Neural cell (in vitro differentiated cells): ENCODE measurements around the gene NPAS4. TPM values are rescaled to one million over a fixed set of nuclear protein-coding genes. Genes with fewer than 3 reads are reported as not detected.
"Not testable (repeated sequence)": the region's sequence is repeated elsewhere in the genome, so short reads cannot be mapped to it uniquely, and the experiment has no call there.

ENCODE experiments used
- H2AFZ ChIP-seq: fragments of 200-600, 300-800 bp; sonication (generic), shearing (Covaris generic); 2 replicates; pipeline ENCODE4 v1.6.0; 2014; ENCODE audit warnings: low read depth, mild to moderate bottlenecking, antibody characterized with exemption, low read length, moderate library complexity
- H3F3A ChIP-seq: fragments of 200-600 bp; shearing (Covaris generic); 2 replicates; pipeline ENCODE4 v1.6.1; 2016; ENCODE audit warnings: mild to moderate bottlenecking, moderate library complexity, mixed read lengths, antibody characterized with exemption, low read length; ENCODE audit not compliant: insufficient read depth, poor library complexity, severe bottlenecking
- H3K27ac ChIP-seq: fragments of 200-600, 300-800 bp; sonication (generic), shearing (Covaris generic); 2 replicates; pipeline ENCODE4 v1.5.1; 2014; ENCODE audit warnings: mild to moderate bottlenecking, low read length, moderate library complexity
- H3K27me3 ChIP-seq: fragments of 300-800, 200-600 bp; sonication (generic), shearing (Covaris generic); 2 replicates; pipeline ENCODE4 v1.6.0; 2014; ENCODE audit warnings: mild to moderate bottlenecking, low read depth, low read length, moderate library complexity; ENCODE audit not compliant: insufficient read depth
- H3K36me3 ChIP-seq: fragments of 300-800, 200-600 bp; sonication (generic), shearing (Covaris generic); 2 replicates; pipeline ENCODE4 v1.5.1; 2014; ENCODE audit warnings: mild to moderate bottlenecking, antibody characterized with exemption, low read length, moderate library complexity; ENCODE audit not compliant: insufficient read depth
- H3K4me2 ChIP-seq: fragments of 300-800, 200-600 bp; sonication (generic), shearing (Covaris generic); 2 replicates; pipeline ENCODE4 v1.6.0; 2014; ENCODE audit warnings: mild to moderate bottlenecking, low read length
- H3K4me3 ChIP-seq: fragments of 300-800, 200-600 bp; sonication (generic), shearing (Covaris generic); 2 replicates; pipeline ENCODE4 v1.5.1; 2014; ENCODE audit warnings: mild to moderate bottlenecking, low read length, moderate library complexity
- H3K79me2 ChIP-seq: fragments of 200-600 bp; shearing (Covaris generic); replicated peaks from 2 replicates; pipeline ENCODE4 v1.6.0; 2014; ENCODE audit warnings: mild to moderate bottlenecking, low read length, moderate library complexity; ENCODE audit not compliant: insufficient read depth
- H3K9ac ChIP-seq: fragments of 300-800, 200-600 bp; sonication (generic), shearing (Covaris generic); 2 replicates; pipeline ENCODE4 v1.6.1; 2016; ENCODE audit warnings: mild to moderate bottlenecking, low read length, mixed read lengths
- H3K9me2 ChIP-seq: fragments of 200-600 bp; shearing (Covaris generic); 2 replicates; pipeline ENCODE4 v1.6.1; 2016; ENCODE audit warnings: mild to moderate bottlenecking, low read length, mixed read lengths; ENCODE audit not compliant: insufficient read depth
- H3K9me3 ChIP-seq: fragments of 200-600, 300-800 bp; sonication (generic), shearing (Covaris generic); 2 replicates; pipeline ENCODE4 v1.6.1; 2016; ENCODE audit warnings: mild to moderate bottlenecking, mixed run types, low read length, moderate library complexity, mixed read lengths
- H4K20me1 ChIP-seq: fragments of 200-600 bp; shearing (Covaris generic); 2 replicates; pipeline ENCODE4 v1.6.1; 2016; ENCODE audit warnings: mild to moderate bottlenecking, mixed run types; ENCODE audit not compliant: insufficient read depth
- EP300 ChIP-seq: fragments of 450-650 bp; conservative IDR thresholded peaks from 2 replicates; pipeline ENCODE4 v1.6.1; 2014; ENCODE audit warnings: antibody characterized with exemption, mild to moderate bottlenecking, moderate library complexity; ENCODE audit not compliant: poor library complexity, severe bottlenecking
- EZH2 ChIP-seq: fragments of 200-600, 300-800 bp; shearing (Covaris generic), sonication (generic); IDR thresholded peaks from 2 replicates; pipeline ENCODE4 v1.6.1; 2014; ENCODE audit warnings: antibody characterized with exemption, low read length, borderline replicate concordance, mild to moderate bottlenecking; ENCODE audit not compliant: insufficient read depth, poor library complexity, severe bottlenecking
- MXI1 ChIP-seq: fragments of 450-650 bp; conservative IDR thresholded peaks from 2 replicates; pipeline ENCODE4 v1.6.1; 2014; ENCODE audit warnings: antibody characterized with exemption, mild to moderate bottlenecking; ENCODE audit not compliant: poor library complexity, severe bottlenecking
- POLR2AphosphoS5 ChIP-seq: IDR thresholded peaks from 2 replicates; pipeline ENCODE4 v1.6.1; 2012
- RAD21 ChIP-seq: fragments of 450-650 bp; conservative IDR thresholded peaks from 2 replicates; pipeline ENCODE4 v1.6.1; 2014; ENCODE audit warnings: antibody characterized with exemption, mild to moderate bottlenecking, moderate library complexity
- SMC3 ChIP-seq: fragments of 450-650 bp; conservative IDR thresholded peaks from 2 replicates; pipeline ENCODE4 v1.6.1; 2014; ENCODE audit warnings: antibody characterized with exemption, mild to moderate bottlenecking, moderate library complexity; ENCODE audit not compliant: poor library complexity
- TAF1 ChIP-seq: IDR thresholded peaks from 2 replicates; pipeline ENCODE4 v1.6.1; 2012; ENCODE audit warnings: low read depth
- polyA plus RNA-seq: library from polyadenylated mRNA; depleted of rRNA; stranded (reverse); fragments of >200 nt; gene quantifications from 2 replicates; pipeline ENCODE4 v1.2.3, GENCODE V29; 2014
- TF ChIP-seq, protein P1 (sequence below): fragments of 450-650 bp; IDR thresholded peaks from 2 replicates; pipeline ENCODE4 v1.5.1; 2014; ENCODE audit warnings: antibody characterized with exemption, mild to moderate bottlenecking, moderate library complexity; ENCODE audit not compliant: poor library complexity, severe bottlenecking
- TF ChIP-seq, protein P2 (sequence below): IDR thresholded peaks from 2 replicates; pipeline ENCODE4 v1.6.1; 2012; ENCODE audit warnings: borderline replicate concordance

Gene NPAS4
- polyA plus RNA-seq, 1 donor from 2014 or later, result 6.7 TPM

DNA sequence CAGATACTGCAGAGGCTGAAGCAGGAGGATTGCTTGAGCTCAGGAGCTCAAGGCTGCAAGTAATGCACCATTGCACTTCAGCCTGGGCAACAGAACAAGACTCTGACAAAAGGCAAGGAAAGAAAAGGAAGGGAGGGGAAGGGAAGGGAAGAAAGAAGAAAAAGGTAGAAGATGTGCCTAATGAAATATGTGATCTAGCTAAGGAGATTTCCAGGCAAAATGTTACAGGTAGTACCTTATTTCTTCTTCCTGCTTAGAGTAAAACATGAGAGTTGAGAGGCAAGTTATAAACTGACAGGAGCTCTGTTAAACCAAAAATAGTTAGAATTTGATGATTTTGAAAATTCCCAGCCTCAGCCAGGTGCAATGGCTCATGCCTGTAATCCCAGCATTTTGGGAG is 41.2 kb downstream of the NPAS4 start:
- H3K9me2 ChIP-seq, result no peaks in the 10 kb centered on the region

DNA sequence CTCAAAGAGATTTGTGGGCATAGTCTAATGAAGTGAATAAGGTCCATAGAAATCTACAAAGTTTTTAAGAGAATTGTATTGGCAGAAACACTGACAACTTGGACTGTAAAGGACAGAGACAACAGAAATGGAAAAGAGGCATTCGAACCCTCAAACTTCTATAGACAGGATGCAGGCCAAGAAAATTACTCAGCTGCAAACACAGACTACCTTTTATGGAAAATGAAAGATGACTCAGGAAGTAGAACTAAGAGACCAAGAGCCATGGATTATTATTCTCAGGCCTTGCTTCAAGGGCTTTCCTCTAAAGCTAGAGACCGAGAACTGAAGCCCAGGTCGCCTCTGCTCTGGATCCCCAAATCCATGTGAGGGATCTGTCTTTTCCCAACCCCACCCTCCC is 42.1 kb downstream of the NPAS4 start:
- no peaks in the 10 kb centered on the region for H3K79me2 ChIP-seq
- H2AFZ ChIP-seq, result no peak overlapping the region
- no peak overlapping the region for H3K4me2 ChIP-seq
- no peaks in the 10 kb centered on the region for H4K20me1 ChIP-seq
- H3K27ac ChIP-seq, result no peak overlapping the region
- no peaks in the 10 kb centered on the region for H3K36me3 ChIP-seq
- H3F3A ChIP-seq, result no peaks in the 10 kb centered on the region
- no peak for TF ChIP-seq POLR2AphosphoS5
- TF ChIP-seq, protein P1, sequence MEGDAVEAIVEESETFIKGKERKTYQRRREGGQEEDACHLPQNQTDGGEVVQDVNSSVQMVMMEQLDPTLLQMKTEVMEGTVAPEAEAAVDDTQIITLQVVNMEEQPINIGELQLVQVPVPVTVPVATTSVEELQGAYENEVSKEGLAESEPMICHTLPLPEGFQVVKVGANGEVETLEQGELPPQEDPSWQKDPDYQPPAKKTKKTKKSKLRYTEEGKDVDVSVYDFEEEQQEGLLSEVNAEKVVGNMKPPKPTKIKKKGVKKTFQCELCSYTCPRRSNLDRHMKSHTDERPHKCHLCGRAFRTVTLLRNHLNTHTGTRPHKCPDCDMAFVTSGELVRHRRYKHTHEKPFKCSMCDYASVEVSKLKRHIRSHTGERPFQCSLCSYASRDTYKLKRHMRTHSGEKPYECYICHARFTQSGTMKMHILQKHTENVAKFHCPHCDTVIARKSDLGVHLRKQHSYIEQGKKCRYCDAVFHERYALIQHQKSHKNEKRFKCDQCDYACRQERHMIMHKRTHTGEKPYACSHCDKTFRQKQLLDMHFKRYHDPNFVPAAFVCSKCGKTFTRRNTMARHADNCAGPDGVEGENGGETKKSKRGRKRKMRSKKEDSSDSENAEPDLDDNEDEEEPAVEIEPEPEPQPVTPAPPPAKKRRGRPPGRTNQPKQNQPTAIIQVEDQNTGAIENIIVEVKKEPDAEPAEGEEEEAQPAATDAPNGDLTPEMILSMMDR, result no peak
- TF ChIP-seq EP300, result no peak
- TF ChIP-seq MXI1, result no peak
- TF ChIP-seq SMC3, result no peak
- no peak for TF ChIP-seq EZH2
- no peak for TF ChIP-seq RAD21
- no peak for TF ChIP-seq TAF1
- TF ChIP-seq, protein P2, sequence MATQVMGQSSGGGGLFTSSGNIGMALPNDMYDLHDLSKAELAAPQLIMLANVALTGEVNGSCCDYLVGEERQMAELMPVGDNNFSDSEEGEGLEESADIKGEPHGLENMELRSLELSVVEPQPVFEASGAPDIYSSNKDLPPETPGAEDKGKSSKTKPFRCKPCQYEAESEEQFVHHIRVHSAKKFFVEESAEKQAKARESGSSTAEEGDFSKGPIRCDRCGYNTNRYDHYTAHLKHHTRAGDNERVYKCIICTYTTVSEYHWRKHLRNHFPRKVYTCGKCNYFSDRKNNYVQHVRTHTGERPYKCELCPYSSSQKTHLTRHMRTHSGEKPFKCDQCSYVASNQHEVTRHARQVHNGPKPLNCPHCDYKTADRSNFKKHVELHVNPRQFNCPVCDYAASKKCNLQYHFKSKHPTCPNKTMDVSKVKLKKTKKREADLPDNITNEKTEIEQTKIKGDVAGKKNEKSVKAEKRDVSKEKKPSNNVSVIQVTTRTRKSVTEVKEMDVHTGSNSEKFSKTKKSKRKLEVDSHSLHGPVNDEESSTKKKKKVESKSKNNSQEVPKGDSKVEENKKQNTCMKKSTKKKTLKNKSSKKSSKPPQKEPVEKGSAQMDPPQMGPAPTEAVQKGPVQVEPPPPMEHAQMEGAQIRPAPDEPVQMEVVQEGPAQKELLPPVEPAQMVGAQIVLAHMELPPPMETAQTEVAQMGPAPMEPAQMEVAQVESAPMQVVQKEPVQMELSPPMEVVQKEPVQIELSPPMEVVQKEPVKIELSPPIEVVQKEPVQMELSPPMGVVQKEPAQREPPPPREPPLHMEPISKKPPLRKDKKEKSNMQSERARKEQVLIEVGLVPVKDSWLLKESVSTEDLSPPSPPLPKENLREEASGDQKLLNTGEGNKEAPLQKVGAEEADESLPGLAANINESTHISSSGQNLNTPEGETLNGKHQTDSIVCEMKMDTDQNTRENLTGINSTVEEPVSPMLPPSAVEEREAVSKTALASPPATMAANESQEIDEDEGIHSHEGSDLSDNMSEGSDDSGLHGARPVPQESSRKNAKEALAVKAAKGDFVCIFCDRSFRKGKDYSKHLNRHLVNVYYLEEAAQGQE, result no peak
- H3K27me3 ChIP-seq, result no peaks in the 10 kb centered on the region
- H3K9ac ChIP-seq, result no peak overlapping the region
- H3K9me3 ChIP-seq, result no peaks in the 10 kb centered on the region
- H3K9me2 ChIP-seq, result no peaks in the 10 kb centered on the region
- H3K4me3 ChIP-seq, result no peak overlapping the region

More for the DNA sequence above, 41.2 kb downstream of the NPAS4 start:
- no peaks in the 10 kb centered on the region for H3K9me3 ChIP-seq
- no peak overlapping the region for H3K4me3 ChIP-seq
- H3F3A ChIP-seq, result no peaks in the 10 kb centered on the region
- no peak overlapping the region for H2AFZ ChIP-seq
- H3K36me3 ChIP-seq, result no peaks in the 10 kb centered on the region
- no peak overlapping the region for H3K27ac ChIP-seq
- H3K9ac ChIP-seq, result no peak overlapping the region
- H4K20me1 ChIP-seq, result no peaks in the 10 kb centered on the region
- H3K27me3 ChIP-seq, result no peaks in the 10 kb centered on the region
- no peaks in the 10 kb centered on the region for H3K79me2 ChIP-seq
- TF ChIP-seq, protein P1, result no peak
- TF ChIP-seq EP300, result no peak
- TF ChIP-seq SMC3, result no peak
- TF ChIP-seq MXI1, result no peak
- TF ChIP-seq EZH2, result no peak
- no peak for TF ChIP-seq RAD21
- no peak for TF ChIP-seq POLR2AphosphoS5
- no peak for TF ChIP-seq TAF1
- TF ChIP-seq, protein P2, result no peak
- no peak overlapping the region for H3K4me2 ChIP-seq

DNA sequence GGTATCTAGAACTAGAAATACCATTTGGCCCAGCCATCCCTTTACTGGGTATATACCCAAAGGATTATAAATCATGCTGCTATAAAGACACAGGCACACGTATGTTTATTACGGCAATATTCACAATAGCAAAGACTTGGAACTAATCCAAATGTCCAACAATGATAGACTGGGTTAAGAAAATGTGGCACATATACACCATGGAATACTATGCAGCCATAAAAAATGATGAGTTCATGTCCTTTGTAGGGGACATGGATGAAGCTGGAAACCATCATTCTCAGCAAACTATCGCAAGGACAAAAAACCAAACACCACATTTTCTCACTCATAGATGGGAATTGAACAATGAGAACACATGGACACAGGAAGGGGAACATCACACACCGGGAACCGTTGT is 43.3 kb downstream of the NPAS4 start:
- H3K36me3 ChIP-seq, H3F3A ChIP-seq, H3K9me3 ChIP-seq, H3K9ac ChIP-seq, H2AFZ ChIP-seq, H3K9me2 ChIP-seq, H3K4me2 ChIP-seq, H3K79me2 ChIP-seq, H4K20me1 ChIP-seq, H3K4me3 ChIP-seq, H3K27ac ChIP-seq, H3K27me3 ChIP-seq: not testable (repeated sequence)
